Ascending aorta (tissue), 2 donors: ENCODE data around the gene COL8A1. TPM values are rescaled to one million over a fixed set of nuclear protein-coding genes. Genes with fewer than 3 reads are reported as not detected.
"Not testable (repeated sequence)": the region's sequence is repeated elsewhere in the genome, so short reads cannot be mapped to it uniquely, and the experiment has no call there.

ENCODE experiments used
- DNase-seq, 2 donors: peaks; one replicate each; pipeline ENCODE4 v3.0.0-alpha.2; 2019; ENCODE audit warnings: low spot score in 2 of 2
- H3K27ac ChIP-seq, 2 donors: fragments of 200-600 bp; sonication (generic); one replicate each; pipeline ENCODE4 v1.5.1; 2016 to 2017; ENCODE audit warnings: mild to moderate bottlenecking in 1 of 2
- H3K27me3 ChIP-seq: fragments of 200-600 bp; sonication (generic); one replicate; pipeline ENCODE4 v1.5.1; 2017
- H3K36me3 ChIP-seq, 2 donors: fragments of 200-600 bp; sonication (generic); one replicate each; pipeline ENCODE4 v1.5.1; 2016
- H3K4me1 ChIP-seq, 2 donors: fragments of 200-600 bp; sonication (generic); one replicate each; pipeline ENCODE4 v1.5.1; 2016 to 2017; ENCODE audit warnings: mild to moderate bottlenecking in 1 of 2
- H3K4me3 ChIP-seq, 2 donors: fragments of 200-600 bp; sonication (generic); one replicate each; pipeline ENCODE4 v1.5.1; 2016 to 2017; ENCODE audit warnings: mild to moderate bottlenecking in 1 of 2
- H3K9me3 ChIP-seq, 2 donors: fragments of 200-600 bp; sonication (generic); one replicate each; pipeline ENCODE4 v1.5.1; 2016
- CTCF ChIP-seq, 3 experiments: fragments of 200-600 bp in 2 of 3; fragments of 450-650 bp in 1 of 3; sonication (generic) in 2 of 3; IDR thresholded peaks; one replicate each; pipeline ENCODE4 v1.5.1; 2016 to 2019; ENCODE audit warnings: antibody characterized with exemption in 3 of 3, mild to moderate bottlenecking in 1 of 3, moderate library complexity in 1 of 3
- intact Hi-C: fragments of 100-400 bp; cut with DNase I; formaldehyde crosslinking; loops from one replicate; pipeline ENCODE4 v1.15.1; 2023
- total RNA-seq: library from RNA; depleted of rRNA; stranded (reverse); fragments of >200 nt; gene quantifications from one replicate; pipeline ENCODE4 v1.1.0, GENCODE V29; 2016

COL8A1 gene
- 459 TPM for total RNA-seq

GRCh38 chr3:99638167-99638948 is at the start of gene COL8A1:
COL8A1 (plus strand) TSS chr3:99638594; CDS start chr3:99790683, 152,089 bp downstream.
- H3K4me1 ChIP-seq, result peaks cover 0 to 11% of the 10 kb centered on the region in 2 donors
- TF ChIP-seq CTCF (IDR thresholded peaks at IDR 0.05), result no peak
- peak; percentile 62 to 92 for DNase-seq
- peak within 1 kb of the TSS; percentile 95 for H3K27ac ChIP-seq
- no peaks in the 10 kb centered on the region for H3K27me3 ChIP-seq
- intact Hi-C loops, result loop anchor here (2.0 to 10.0 kb wide), 5 partner anchors 50 to 616 kb away; no protein-coding TSS in a partner anchor
- H3K4me3 ChIP-seq, result peak within 1 kb of the TSS; percentile 67 to 87
- no peaks in the 10 kb centered on the region for H3K36me3 ChIP-seq
- H3K9me3 ChIP-seq, result no peaks in the 10 kb centered on the region

DNA sequence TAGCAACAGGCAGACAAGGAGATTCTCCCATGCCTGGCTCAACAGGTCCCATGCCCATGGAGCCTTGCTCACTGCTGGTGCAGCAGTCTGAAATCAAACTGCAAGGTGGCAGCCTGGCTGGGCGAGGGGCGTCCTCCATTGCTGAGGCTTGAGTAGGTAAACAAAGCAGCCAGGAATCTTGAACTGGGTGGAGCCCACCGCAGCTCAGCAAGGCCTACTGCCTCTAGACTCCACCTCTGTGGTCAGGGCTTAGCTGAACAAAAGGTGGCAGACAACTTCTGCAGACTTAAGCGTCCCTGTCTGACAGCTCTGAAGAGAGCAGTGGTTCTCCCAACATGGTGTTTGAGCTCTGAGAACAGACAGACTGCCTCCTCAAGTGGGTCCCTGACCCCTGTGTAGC is 49.2 kb upstream of the COL8A1 start:
- intact Hi-C loops, H3K4me3 ChIP-seq, H3K36me3 ChIP-seq, DNase-seq, H3K27ac ChIP-seq, H3K4me1 ChIP-seq, H3K27me3 ChIP-seq, H3K9me3 ChIP-seq: not testable (repeated sequence)

- TF ChIP-seq CTCF (IDR thresholded peaks at IDR 0.05), result no peak
- no peak overlapping the region for H3K4me3 ChIP-seq
- intact Hi-C loops, result no loop called here
These were observed 38.5 kb upstream of the COL8A1 start for GRCh38 chr3:99599894-99600293.

DNA sequence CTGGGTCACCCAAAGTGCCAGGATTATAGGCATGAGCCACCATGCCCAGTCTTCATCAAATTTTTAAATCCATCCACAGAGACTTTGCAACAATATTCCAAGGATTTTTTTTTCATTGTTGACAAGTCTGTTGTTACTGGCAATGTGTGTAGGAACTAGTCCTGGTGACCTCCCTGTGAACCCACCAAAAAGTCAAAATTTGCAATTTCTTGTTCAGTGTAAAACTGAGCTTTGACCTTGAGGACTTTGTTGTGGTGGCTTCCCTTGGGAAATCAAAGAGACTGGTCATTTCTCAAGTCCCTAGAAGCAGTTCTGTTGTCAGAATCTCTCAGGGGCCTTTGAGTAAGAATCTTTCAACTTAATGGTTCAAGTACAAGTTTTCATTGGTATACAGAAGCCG is 36.9 kb upstream of the COL8A1 start:
- intact Hi-C loops, result no loop called here
- H3K9me3 ChIP-seq, result no peaks in the 10 kb centered on the region
- no peak for TF ChIP-seq CTCF (IDR thresholded peaks at IDR 0.05)
- H3K4me3 ChIP-seq, result no peak overlapping the region
- no peaks in the 10 kb centered on the region for H3K4me1 ChIP-seq
- no peak for DNase-seq
- no peak overlapping the region for H3K27ac ChIP-seq
- H3K27me3 ChIP-seq, result no peaks in the 10 kb centered on the region
- H3K36me3 ChIP-seq, result no peaks in the 10 kb centered on the region

More at GRCh38 chr3:99599894-99600293, 38.5 kb upstream of the COL8A1 start:
- Histone ChIP-seq H3K9me3 (no peaks in the 10 kb centered on the region), H3K27ac (no peak overlapping the region), H3K36me3 (no peaks in the 10 kb centered on the region), H3K27me3 (no peaks in the 10 kb centered on the region), H3K4me1 (no peaks in the 10 kb centered on the region)
- no peak for DNase-seq

DNA sequence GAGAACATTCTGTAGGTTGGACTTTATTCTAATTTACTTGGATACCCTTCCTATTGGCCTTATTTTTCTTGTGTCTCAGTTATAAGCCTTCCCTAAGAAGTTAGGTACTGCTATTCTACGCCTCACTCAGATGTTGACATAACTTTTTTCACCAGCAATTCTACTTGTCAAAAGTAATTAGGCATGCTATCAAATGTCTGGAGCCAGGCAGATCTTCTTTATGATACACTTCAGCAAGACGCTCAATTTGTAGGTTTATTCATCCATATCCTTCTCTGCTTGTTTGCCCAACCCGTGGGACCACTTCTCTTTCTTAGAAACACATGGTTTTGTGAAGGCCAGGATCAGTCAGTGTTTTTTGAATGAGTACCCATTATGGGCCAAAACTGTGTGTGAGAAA is 36.2 kb upstream of the COL8A1 start:
- no peak for TF ChIP-seq CTCF (IDR thresholded peaks at IDR 0.05)
- intact Hi-C loops, result no loop called here
- Histone ChIP-seq H3K27ac (no peak overlapping the region), H3K4me1 (no peaks in the 10 kb centered on the region), H3K9me3 (no peaks in the 10 kb centered on the region), H3K27me3 (no peaks in the 10 kb centered on the region), H3K36me3 (no peaks in the 10 kb centered on the region), H3K4me3 (no peak overlapping the region)
- DNase-seq, result no peak

DNA sequence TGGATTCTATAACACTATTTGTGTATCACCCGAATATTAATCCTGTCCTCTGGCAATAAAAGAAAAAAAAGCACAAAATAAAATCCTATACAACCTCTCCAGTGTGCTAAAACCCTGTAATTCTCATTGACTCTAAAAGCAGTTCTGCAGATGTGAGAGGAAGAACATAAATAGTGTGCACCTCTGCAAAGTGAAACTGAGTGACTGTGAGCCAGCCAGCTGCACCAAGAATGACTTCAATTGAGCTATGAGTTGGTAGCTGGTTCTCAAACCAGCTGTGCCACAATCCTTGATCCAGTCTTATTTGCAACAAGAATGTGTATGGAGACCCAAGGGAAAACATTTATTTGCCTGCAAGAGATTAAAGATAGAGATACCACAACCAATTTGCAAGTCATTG is 31.2 kb upstream of the COL8A1 start:
- no peaks in the 10 kb centered on the region for H3K4me1 ChIP-seq
- intact Hi-C loops, result no loop called here
- H3K36me3 ChIP-seq, result no peaks in the 10 kb centered on the region
- no peaks in the 10 kb centered on the region for H3K9me3 ChIP-seq
- TF ChIP-seq CTCF (IDR thresholded peaks at IDR 0.05), result no peak
- H3K27me3 ChIP-seq, result no peaks in the 10 kb centered on the region
- no peak overlapping the region for H3K27ac ChIP-seq
- no peak overlapping the region for H3K4me3 ChIP-seq
- no peak for DNase-seq
